ENCODE measurements around the gene ZNF831.

GRCh38 chr20:59151391-59151790 lies 12.2 kb upstream of the ZNF831 start:
- TF ChIP-seq POLR2A (IDR thresholded peaks at IDR 0.05) (no peak), EP300 (IDR thresholded peaks at IDR 0.05) (no peak), CTCF (IDR thresholded peaks at IDR 0.05) (no peak)

Data from tibial nerve (tissue), 4 donors.